ENCODE results near the gene TRPM5.

The TRPM5 gene

GRCh38 chr11:2409126-2409525 is 35.2 kb downstream of the TRPM5 start:
- H3K4me3 ChIP-seq (ENCODE audit: low read depth, low read length): no peak overlapping the region
- no peak for TF ChIP-seq CTCF (IDR thresholded peaks at IDR 0.05; ENCODE audit: insufficient read depth, low read depth, low read length, missing control alignments)
- no peak for DNase-seq (ENCODE audit: low read depth)

GRCh38 chr11:2408671-2409070 is 35.6 kb downstream of the TRPM5 start:
- DNase-seq (ENCODE audit: low read depth): no peak
- H3K4me3 ChIP-seq (ENCODE audit: low read depth, low read length): no peak overlapping the region

GRCh38 chr11:2406878-2407410 is 37.4 kb downstream of the TRPM5 start:
- DNase-seq (ENCODE audit: low read depth): no peak
- no peak for TF ChIP-seq CTCF (IDR thresholded peaks at IDR 0.05; ENCODE audit: insufficient read depth, low read depth, low read length, missing control alignments)
- H3K4me3 ChIP-seq (ENCODE audit: low read depth, low read length): no peak overlapping the region

More at GRCh38 chr11:2408671-2409070, 35.6 kb downstream of the TRPM5 start:
- no peak for TF ChIP-seq CTCF (IDR thresholded peaks at IDR 0.05; ENCODE audit: insufficient read depth, low read depth, low read length, missing control alignments)

- no peak for TF ChIP-seq CTCF (IDR thresholded peaks at IDR 0.05; ENCODE audit: insufficient read depth, low read depth, low read length, missing control alignments)
- DNase-seq (ENCODE audit: low read depth): no peak
- no peak overlapping the region for H3K4me3 ChIP-seq (ENCODE audit: low read depth, low read length)
These were observed 37.9 kb downstream of the TRPM5 start for GRCh38 chr11:2406451-2406850.

GRCh38 chr11:2404735-2405196 is 39.5 kb downstream of the TRPM5 start:
- H3K4me3 ChIP-seq (ENCODE audit: low read depth, low read length): no peak overlapping the region
- no peak for TF ChIP-seq CTCF (IDR thresholded peaks at IDR 0.05; ENCODE audit: insufficient read depth, low read depth, low read length, missing control alignments)
- no peak for DNase-seq (ENCODE audit: low read depth)

- H3K4me3 ChIP-seq (ENCODE audit: low read depth, low read length): no peak overlapping the region
- DNase-seq (ENCODE audit: low read depth): no peak
- TF ChIP-seq CTCF (IDR thresholded peaks at IDR 0.05; ENCODE audit: insufficient read depth, low read depth, low read length, missing control alignments): no peak
These were observed 41.2 kb downstream of the TRPM5 start for GRCh38 chr11:2402890-2403645.
